HEK293 (cell line): ENCODE measurements around the gene GPATCH4.

Source experiments
- GFI1B ChIP-seq: fragments of 450-650 bp; formaldehyde crosslinking; IDR thresholded peaks from 2 replicates; pipeline ENCODE4 v1.5.1; 2016; ENCODE audit warnings: missing biosample characterization, missing genetic modification characterization
- GLIS2 ChIP-seq: fragments of 450-650 bp; formaldehyde crosslinking; IDR thresholded peaks from 2 replicates; pipeline ENCODE4 v1.5.1; 2016; ENCODE audit warnings: missing biosample characterization, missing genetic modification characterization
- MEIS1 ChIP-seq: sonication (generic); formaldehyde crosslinking; IDR thresholded peaks from 2 replicates; pipeline ENCODE4 v1.8.1; 2022; ENCODE audit warnings: missing genetic modification reagents, mild to moderate bottlenecking, borderline replicate concordance
- SCRT1 ChIP-seq: fragments of 450-650 bp; formaldehyde crosslinking; IDR thresholded peaks from 2 replicates; pipeline ENCODE4 v1.5.1; 2016; ENCODE audit warnings: missing biosample characterization, missing genetic modification characterization, borderline replicate concordance
- WT1 ChIP-seq: fragments of 450-650 bp; formaldehyde crosslinking; IDR thresholded peaks from 2 replicates; pipeline ENCODE4 v1.5.1; 2016; ENCODE audit warnings: missing biosample characterization, missing genetic modification characterization
- ZBTB11 ChIP-seq: fragments of 450-650 bp; formaldehyde crosslinking; conservative IDR thresholded peaks from 2 replicates; pipeline ENCODE4 v1.5.1; 2016; ENCODE audit warnings: low read depth, missing biosample characterization, missing genetic modification characterization
- ZBTB21 ChIP-seq: fragments of 450-650 bp; formaldehyde crosslinking; IDR thresholded peaks from 2 replicates; pipeline ENCODE4 v1.5.1; 2017; ENCODE audit warnings: missing biosample characterization, missing genetic modification characterization
- ZEB2 ChIP-seq: fragments of 450-650 bp; formaldehyde crosslinking; IDR thresholded peaks from 2 replicates; pipeline ENCODE4 v1.5.1; 2016; ENCODE audit warnings: missing biosample characterization, missing genetic modification characterization
- ZNF157 ChIP-seq: fragments of 450-650 bp; formaldehyde crosslinking; IDR thresholded peaks from 2 replicates; pipeline ENCODE4 v1.5.1; 2016; ENCODE audit warnings: missing biosample characterization, missing genetic modification characterization
- ZNF16 ChIP-seq: fragments of 450-650 bp; formaldehyde crosslinking; IDR thresholded peaks from 2 replicates; pipeline ENCODE4 v1.5.1; 2016; ENCODE audit warnings: low read depth, missing biosample characterization, missing genetic modification characterization
- ZNF19 ChIP-seq: fragments of 450-650 bp; formaldehyde crosslinking; IDR thresholded peaks from 2 replicates; pipeline ENCODE4; 2016; ENCODE audit warnings: missing biosample characterization, missing genetic modification characterization, low read depth
- ZNF2 ChIP-seq: fragments of 450-650 bp; formaldehyde crosslinking; IDR thresholded peaks from 2 replicates; pipeline ENCODE4 v1.5.1; 2016; ENCODE audit warnings: missing biosample characterization, missing genetic modification characterization
- ZNF214 ChIP-seq: fragments of 450-650 bp; formaldehyde crosslinking; IDR thresholded peaks from 2 replicates; pipeline ENCODE4 v1.5.1; 2017; ENCODE audit warnings: missing biosample characterization, mild to moderate bottlenecking, missing genetic modification characterization, borderline replicate concordance
- ZNF23 ChIP-seq: fragments of 450-650 bp; formaldehyde crosslinking; IDR thresholded peaks from 2 replicates; pipeline ENCODE4 v1.5.1; 2016; ENCODE audit warnings: missing biosample characterization, missing genetic modification characterization, borderline replicate concordance
- ZNF311 ChIP-seq: fragments of 450-650 bp; formaldehyde crosslinking; IDR thresholded peaks from 2 replicates; pipeline ENCODE4 v1.5.1; 2017; ENCODE audit warnings: missing biosample characterization, missing genetic modification characterization, borderline replicate concordance
- ZNF335 ChIP-seq: fragments of 450-650 bp; formaldehyde crosslinking; conservative IDR thresholded peaks from 2 replicates; pipeline ENCODE4 v1.5.1; 2016; ENCODE audit warnings: missing biosample characterization, missing genetic modification characterization
- ZNF37A ChIP-seq: fragments of 450-650 bp; IDR thresholded peaks from 2 replicates; pipeline ENCODE4 v1.5.1; 2018; ENCODE audit warnings: missing biosample characterization, missing genetic modification characterization
- ZNF501 ChIP-seq: fragments of 450-650 bp; formaldehyde crosslinking; IDR thresholded peaks from 2 replicates; pipeline ENCODE4 v1.5.1; 2016; ENCODE audit warnings: missing biosample characterization, missing genetic modification characterization
- ZNF530 ChIP-seq: fragments of 450-650 bp; formaldehyde crosslinking; IDR thresholded peaks from 2 replicates; pipeline ENCODE4 v1.5.1; 2016; ENCODE audit warnings: low read depth, missing biosample characterization, missing genetic modification characterization
- ZNF658 ChIP-seq: fragments of 450-650 bp; formaldehyde crosslinking; IDR thresholded peaks from 2 replicates; pipeline ENCODE4; 2016; ENCODE audit warnings: missing biosample characterization, missing genetic modification characterization
- ZNF776 ChIP-seq: fragments of 450-650 bp; formaldehyde crosslinking; IDR thresholded peaks from 2 replicates; pipeline ENCODE4 v1.5.0; 2017; ENCODE audit warnings: missing biosample characterization, missing genetic modification characterization, borderline replicate concordance
- ZNF785 ChIP-seq: fragments of 450-650 bp; formaldehyde crosslinking; IDR thresholded peaks from 2 replicates; pipeline ENCODE4 v1.5.1; 2016; ENCODE audit warnings: missing biosample characterization, missing genetic modification characterization
- ZNF830 ChIP-seq: fragments of 450-650 bp; IDR thresholded peaks from 2 replicates; pipeline ENCODE4 v1.5.0; 2018; ENCODE audit warnings: missing biosample characterization, missing genetic modification characterization, low read depth, mild to moderate bottlenecking, moderate library complexity
- TF ChIP-seq, protein P1 (sequence below): fragments of 450-650 bp; formaldehyde crosslinking; IDR thresholded peaks from 2 replicates; pipeline ENCODE4 v1.5.1; 2016; ENCODE audit warnings: missing biosample characterization, missing genetic modification characterization
- TF ChIP-seq, protein P2 (sequence below): fragments of 450-650 bp; formaldehyde crosslinking; IDR thresholded peaks from 2 replicates; pipeline ENCODE4 v1.5.1; 2016; ENCODE audit warnings: missing biosample characterization, missing genetic modification characterization, borderline replicate concordance
- TF ChIP-seq, protein P3 (sequence below): fragments of 450-650 bp; formaldehyde crosslinking; IDR thresholded peaks from 2 replicates; pipeline ENCODE4 v1.5.1; 2016; ENCODE audit warnings: missing biosample characterization, missing genetic modification characterization
- TF ChIP-seq, protein P4 (sequence below): fragments of 450-650 bp; formaldehyde crosslinking; IDR thresholded peaks from 2 replicates; pipeline ENCODE4 v1.5.1; 2016; ENCODE audit warnings: missing biosample characterization, missing genetic modification characterization

GPATCH4 gene

GRCh38 chr1:156591432-156592157 is 9.7 kb downstream of the GPATCH4 start, which contains the start of gene NAXE (continued):
- TF ChIP-seq ZNF157 (tag by site-specific recombination) (no peak), ZBTB21 (tag by site-specific recombination) (no peak), ZNF2 (tag by site-specific recombination) (no peak), ZNF23 (tag by site-specific recombination) (no peak), ZNF214 (tag by site-specific recombination) (no peak), ZNF37A (tag by site-specific recombination) (no peak), ZNF785 (tag by site-specific recombination) (no peak), ZBTB11 (tag by site-specific recombination) (peak; percentile 90), ZNF530 (no peak), GFI1B (tag by site-specific recombination) (no peak), ZNF335 (tag by site-specific recombination) (peak; percentile 84), ZNF311 (tag by site-specific recombination) (no peak), MEIS1 (no peak), GLIS2 (tag by site-specific recombination) (no peak), ZNF501 (peak; percentile 77; the same call in 1 of the 2 replicates), ZNF19 (tag by site-specific recombination) (no peak), WT1 (tag by site-specific recombination) (no peak), ZNF830 (tag by site-specific recombination) (no peak), ZNF658 (tag by site-specific recombination) (no peak), ZNF776 (tag by site-specific recombination) (no peak), ZEB2 (tag by site-specific recombination) (0 out of 2 replicates have a peak, but pooled peaks have one; percentile 55), ZNF16 (tag by site-specific recombination) (no peak; the same call in 1 of the 2 replicates), SCRT1 (no peak)
- TF ChIP-seq, protein P1, sequence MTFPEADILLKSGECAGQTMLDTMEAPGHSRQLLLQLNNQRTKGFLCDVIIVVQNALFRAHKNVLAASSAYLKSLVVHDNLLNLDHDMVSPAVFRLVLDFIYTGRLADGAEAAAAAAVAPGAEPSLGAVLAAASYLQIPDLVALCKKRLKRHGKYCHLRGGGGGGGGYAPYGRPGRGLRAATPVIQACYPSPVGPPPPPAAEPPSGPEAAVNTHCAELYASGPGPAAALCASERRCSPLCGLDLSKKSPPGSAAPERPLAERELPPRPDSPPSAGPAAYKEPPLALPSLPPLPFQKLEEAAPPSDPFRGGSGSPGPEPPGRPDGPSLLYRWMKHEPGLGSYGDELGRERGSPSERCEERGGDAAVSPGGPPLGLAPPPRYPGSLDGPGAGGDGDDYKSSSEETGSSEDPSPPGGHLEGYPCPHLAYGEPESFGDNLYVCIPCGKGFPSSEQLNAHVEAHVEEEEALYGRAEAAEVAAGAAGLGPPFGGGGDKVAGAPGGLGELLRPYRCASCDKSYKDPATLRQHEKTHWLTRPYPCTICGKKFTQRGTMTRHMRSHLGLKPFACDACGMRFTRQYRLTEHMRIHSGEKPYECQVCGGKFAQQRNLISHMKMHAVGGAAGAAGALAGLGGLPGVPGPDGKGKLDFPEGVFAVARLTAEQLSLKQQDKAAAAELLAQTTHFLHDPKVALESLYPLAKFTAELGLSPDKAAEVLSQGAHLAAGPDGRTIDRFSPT: peak; percentile 67
- TF ChIP-seq, protein P2, sequence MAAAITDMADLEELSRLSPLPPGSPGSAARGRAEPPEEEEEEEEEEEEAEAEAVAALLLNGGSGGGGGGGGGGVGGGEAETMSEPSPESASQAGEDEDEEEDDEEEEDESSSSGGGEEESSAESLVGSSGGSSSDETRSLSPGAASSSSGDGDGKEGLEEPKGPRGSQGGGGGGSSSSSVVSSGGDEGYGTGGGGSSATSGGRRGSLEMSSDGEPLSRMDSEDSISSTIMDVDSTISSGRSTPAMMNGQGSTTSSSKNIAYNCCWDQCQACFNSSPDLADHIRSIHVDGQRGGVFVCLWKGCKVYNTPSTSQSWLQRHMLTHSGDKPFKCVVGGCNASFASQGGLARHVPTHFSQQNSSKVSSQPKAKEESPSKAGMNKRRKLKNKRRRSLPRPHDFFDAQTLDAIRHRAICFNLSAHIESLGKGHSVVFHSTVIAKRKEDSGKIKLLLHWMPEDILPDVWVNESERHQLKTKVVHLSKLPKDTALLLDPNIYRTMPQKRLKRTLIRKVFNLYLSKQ (tag by site-specific recombination): no peak
- TF ChIP-seq, protein P3, sequence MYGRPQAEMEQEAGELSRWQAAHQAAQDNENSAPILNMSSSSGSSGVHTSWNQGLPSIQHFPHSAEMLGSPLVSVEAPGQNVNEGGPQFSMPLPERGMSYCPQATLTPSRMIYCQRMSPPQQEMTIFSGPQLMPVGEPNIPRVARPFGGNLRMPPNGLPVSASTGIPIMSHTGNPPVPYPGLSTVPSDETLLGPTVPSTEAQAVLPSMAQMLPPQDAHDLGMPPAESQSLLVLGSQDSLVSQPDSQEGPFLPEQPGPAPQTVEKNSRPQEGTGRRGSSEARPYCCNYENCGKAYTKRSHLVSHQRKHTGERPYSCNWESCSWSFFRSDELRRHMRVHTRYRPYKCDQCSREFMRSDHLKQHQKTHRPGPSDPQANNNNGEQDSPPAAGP (tag by site-specific recombination): peak; percentile 40; the same call in 1 of the 2 replicates
- TF ChIP-seq, protein P4, sequence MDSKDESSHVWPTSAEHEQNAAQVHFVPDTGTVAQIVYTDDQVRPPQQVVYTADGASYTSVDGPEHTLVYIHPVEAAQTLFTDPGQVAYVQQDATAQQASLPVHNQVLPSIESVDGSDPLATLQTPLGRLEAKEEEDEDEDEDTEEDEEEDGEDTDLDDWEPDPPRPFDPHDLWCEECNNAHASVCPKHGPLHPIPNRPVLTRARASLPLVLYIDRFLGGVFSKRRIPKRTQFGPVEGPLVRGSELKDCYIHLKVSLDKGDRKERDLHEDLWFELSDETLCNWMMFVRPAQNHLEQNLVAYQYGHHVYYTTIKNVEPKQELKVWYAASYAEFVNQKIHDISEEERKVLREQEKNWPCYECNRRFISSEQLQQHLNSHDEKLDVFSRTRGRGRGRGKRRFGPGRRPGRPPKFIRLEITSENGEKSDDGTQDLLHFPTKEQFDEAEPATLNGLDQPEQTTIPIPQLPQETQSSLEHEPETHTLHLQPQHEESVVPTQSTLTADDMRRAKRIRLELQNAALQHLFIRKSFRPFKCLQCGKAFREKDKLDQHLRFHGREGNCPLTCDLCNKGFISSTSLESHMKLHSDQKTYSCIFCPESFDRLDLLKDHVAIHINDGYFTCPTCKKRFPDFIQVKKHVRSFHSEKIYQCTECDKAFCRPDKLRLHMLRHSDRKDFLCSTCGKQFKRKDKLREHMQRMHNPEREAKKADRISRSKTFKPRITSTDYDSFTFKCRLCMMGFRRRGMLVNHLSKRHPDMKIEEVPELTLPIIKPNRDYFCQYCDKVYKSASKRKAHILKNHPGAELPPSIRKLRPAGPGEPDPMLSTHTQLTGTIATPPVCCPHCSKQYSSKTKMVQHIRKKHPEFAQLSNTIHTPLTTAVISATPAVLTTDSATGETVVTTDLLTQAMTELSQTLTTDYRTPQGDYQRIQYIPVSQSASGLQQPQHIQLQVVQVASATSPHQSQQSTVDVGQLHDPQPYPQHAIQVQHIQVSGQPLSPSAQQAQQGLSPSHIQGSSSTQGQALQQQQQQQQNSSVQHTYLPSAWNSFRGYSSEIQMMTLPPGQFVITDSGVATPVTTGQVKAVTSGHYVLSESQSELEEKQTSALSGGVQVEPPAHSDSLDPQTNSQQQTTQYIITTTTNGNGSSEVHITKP (tag by site-specific recombination): 0 out of 2 replicates have a peak, but pooled peaks have one; percentile 3
